GM18951 (cell line): ENCODE data around the gene PTPRN2.

ENCODE experiments used
- POLR2A ChIP-seq: IDR thresholded peaks from 4 replicates; pipeline ENCODE4 v1.6.1; 2011; ENCODE audit warnings: mild to moderate bottlenecking; ENCODE audit not compliant: insufficient read length, insufficient read depth; ENCODE audit errors: extremely low read depth
- in situ Hi-C: fragments of 300-500 bp; cut with MboI; formaldehyde crosslinking; loops from one replicate; pipeline ENCODE4 v1.12.0; 2022; ENCODE audit warnings: low sequenced_read_pairs, mixed read lengths, inconsistent platforms; ENCODE audit not compliant: unreplicated experiment

The PTPRN2 gene

DNA sequence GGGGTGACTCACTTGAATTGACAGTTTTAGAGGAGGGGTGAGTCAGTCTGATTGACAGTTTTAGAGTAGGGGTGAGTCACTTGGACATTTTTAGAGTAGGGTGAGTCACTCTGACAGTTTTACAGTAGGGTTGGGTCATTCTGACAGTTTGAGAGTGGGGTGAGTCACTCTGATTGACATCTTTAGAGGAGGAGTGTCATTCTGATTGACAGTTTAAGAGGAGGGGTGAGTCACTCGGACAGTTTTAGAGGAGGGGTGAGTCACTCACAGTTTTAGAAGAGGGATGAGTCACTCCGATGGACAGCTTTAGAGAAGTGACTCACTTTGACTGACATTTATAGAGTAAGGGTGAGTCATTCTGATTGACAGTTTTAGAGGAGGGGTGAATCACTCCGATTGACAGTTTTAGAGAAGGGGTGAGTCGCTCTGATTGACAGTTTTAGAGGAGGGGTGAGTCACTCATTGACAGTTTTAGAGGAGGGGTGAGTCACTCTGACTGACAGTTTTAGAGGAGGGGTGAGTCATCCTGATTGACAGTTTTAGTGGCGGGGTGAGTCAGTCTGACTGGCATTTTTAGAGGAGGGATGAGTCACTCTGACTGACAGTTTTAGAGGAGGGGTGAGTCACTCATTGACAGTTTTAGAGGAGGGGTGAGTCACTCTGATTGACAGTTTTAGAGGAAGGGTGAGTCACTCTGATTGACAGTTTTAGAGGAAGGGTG is 655.0 kb downstream of the PTPRN2 start:
- no peak for TF ChIP-seq POLR2A
- in situ Hi-C loops: no loop called here

DNA sequence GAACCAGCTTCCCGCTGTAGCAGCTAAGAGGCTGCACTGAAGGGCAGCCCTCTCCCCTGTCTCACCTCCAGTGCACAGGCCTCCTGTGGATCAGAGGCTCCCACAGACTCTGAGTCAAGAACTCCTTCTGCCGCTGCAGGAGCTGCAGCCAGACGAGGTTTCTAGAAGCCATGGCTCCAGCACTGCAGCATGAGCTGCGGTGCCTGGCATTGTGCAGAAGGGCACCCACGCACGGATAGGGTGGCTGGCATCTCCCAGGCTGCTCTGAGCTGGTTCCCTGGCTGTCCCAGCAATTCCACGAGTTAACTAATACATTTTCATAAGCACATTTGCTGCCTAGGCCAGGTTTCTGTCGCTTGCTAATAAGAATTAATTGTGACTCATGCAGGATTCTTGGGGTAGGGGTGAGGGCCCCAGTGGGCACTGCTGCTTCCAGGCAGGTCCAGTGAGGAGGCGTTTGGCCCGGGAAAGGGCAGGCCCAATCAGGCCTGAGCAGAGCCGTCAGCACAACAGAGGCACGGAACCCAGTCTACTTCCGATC is 656.6 kb downstream of the PTPRN2 start:
- no peak for TF ChIP-seq POLR2A
- in situ Hi-C loops: no loop called here

DNA sequence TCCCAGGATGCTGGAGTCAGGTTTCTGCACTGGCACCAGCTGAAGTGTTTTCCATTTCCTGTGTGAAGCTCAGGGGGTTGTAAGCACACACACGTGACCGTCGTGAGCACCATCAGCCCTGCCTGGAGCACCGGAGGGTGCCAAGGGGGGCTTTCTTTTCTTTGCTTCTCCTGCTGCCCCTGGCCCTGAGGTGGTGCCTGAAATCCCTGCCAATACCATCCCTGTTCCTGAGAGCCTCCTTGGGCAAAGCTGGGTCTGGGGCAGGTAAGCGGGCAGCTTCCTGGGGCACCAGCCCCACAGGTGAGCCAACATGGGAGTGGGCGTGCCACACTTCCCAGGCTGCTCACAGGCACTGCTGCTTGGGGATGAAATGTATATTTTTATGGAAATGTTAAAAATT is 657.2 kb downstream of the PTPRN2 start:
- in situ Hi-C loops: no loop called here
- no peak for TF ChIP-seq POLR2A

DNA sequence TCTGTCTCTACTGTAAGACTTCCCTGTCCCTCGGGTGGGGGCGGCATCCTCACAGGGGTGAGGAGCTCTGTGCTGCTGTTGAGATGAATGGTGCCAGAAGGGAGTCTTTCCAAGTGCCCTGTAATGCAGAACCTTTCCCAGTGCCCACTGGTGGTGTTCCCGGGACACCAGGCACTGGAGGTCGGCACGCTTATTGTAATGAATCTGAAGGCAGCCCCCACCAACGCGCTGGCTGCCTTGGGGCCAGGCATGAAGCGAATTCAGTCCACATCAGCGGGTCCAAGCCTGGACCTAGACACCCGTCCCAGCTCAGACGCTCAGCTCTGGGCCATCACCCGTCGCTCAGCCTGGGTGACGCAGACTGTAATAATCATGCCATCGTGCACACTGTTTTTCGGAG is 658.0 kb downstream of the PTPRN2 start:
- TF ChIP-seq POLR2A: no peak
- in situ Hi-C loops: no loop called here

DNA sequence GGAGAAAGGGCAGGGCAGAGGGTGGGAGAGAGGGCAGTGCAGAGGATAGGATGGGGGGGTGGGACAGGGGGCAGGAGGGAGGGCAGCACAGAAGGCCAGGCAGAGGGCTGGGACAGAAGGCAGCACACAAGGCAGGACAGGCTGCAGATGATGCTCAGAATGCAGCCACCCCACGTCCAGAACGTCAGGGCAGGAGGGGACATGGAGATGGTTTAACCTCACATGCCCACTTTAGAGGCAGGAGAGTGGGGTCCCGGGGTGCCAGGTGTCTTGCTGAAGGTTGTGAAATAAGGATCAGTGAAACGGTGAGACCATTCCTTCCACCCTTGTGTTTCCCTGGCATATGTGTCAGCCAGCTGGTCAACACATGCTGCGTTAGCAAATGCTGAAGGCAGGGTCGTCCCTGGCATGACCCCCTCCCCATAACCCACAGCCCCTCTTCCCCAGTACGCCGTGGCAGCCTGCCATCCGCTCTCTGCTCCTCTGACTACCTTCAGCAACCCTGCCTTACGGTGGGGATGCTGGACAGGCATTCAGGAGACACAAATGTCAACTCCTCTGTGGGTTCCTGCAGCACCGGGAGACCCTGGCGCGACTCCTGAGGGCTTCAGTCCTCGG is 658.7 kb downstream of the PTPRN2 start:
- no peak for TF ChIP-seq POLR2A
- in situ Hi-C loops: no loop called here

DNA sequence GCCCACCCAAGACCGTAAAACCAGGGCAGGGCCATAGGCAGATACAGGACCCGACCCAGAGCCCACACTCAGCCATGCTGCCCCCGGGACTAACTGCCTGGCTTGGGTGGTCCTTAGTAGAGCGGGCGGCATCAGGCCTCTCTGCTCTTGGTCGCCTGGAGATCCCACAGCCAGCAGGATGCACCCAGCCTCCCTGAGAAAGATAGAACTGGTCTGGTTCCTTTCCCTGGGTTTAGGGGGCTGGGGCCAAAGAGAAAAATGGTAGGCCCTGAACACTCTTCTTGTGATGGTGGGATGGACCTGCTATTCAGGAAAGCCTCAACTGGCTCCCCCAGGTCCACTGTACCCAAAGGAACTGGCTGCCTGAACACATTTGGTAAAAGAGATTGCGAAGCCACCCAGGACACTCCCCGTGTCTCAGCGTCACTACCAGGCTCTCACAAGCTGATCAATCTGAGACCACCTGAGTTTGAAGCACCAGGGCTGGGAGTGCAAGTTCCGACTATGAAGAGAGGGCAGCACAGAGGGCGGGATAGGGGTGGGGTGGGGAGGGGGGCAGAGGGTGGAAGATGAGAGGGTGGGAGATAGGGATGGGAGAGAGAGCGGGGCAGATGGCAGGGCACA is 659.3 kb downstream of the PTPRN2 start:
- in situ Hi-C loops: no loop called here

DNA sequence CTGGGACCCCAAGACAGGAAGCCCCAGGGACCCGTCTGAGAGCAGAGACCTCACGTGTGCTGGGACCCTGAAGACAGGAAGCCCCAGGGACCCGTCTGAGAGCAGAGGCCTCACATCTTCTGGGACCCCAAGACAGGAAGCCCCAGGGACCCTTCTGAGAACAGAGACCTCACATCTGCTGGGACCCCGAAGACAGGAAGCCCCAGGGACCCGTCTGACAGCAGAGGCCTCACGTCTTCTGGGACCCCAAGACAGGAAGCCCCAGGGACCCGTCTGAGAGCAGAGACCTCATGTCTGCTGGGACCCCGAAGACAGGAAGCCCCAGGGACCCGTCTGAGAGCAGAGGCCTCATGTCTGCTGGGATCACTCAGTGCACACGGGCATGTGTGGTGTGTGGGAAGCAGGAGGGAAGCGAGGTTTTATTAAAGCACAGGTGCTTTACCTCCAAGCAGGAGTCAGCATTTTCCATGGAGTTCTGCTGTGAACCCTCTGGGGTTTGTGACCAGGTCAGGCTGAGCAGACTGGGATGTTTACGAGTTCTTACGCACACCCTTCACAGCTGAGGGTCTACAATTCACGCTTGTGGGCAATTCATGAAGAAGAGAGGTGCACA is 660.2 kb downstream of the PTPRN2 start:
- in situ Hi-C loops: no loop called here
- no peak for TF ChIP-seq POLR2A

More for the DNA sequence above, 659.3 kb downstream of the PTPRN2 start:
- no peak for TF ChIP-seq POLR2A

DNA sequence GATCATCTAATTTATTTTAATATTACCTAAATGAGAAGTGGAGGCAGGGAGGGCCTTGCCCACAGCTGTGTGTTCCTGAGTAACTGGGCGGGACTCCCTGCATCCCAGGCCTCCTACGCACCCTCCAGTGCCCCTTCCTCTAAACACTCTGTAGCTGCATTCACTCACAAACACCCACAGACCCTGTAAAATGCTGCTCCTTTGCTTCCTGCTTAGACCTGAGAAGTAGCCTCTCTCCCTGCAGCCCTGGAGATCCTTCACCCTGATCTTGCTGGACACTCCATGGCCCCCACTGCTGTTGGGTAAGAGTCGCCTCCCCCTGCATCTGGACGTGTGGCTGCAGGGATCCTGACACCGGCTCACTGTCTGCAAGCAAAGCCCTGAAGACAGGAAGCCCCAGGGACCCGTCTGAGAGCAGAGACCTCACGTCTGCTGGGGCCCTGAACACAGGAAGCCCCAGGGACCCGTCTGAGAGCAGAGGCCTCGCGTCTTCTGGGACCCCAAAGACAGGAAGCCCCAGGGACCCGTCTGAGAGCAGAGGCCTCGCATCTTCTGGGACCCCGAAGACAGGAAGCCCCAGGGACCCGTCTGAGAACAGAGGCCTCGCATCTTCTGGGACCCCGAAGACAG is 661.0 kb downstream of the PTPRN2 start:
- in situ Hi-C loops: no loop called here
- TF ChIP-seq POLR2A: no peak

DNA sequence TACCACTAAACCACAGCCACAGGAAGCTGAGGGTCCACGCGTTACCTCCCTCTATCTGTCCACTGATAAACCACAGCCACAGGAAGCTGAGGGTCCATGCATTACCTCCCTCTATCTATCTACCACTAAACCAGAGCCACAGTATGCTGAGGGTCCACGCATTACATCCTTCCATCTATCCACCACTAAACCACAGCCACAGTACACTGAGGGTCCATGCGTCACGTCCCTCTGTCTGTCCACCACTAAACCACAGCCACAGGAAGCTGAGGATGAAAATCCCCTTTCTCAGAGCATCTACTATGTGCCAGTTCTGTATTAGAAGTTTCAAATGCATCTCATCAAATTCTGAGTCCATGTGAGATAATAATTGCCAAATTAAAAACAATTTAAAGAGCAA is 661.5 kb downstream of the PTPRN2 start:
- no peak for TF ChIP-seq POLR2A
- in situ Hi-C loops: no loop called here

DNA sequence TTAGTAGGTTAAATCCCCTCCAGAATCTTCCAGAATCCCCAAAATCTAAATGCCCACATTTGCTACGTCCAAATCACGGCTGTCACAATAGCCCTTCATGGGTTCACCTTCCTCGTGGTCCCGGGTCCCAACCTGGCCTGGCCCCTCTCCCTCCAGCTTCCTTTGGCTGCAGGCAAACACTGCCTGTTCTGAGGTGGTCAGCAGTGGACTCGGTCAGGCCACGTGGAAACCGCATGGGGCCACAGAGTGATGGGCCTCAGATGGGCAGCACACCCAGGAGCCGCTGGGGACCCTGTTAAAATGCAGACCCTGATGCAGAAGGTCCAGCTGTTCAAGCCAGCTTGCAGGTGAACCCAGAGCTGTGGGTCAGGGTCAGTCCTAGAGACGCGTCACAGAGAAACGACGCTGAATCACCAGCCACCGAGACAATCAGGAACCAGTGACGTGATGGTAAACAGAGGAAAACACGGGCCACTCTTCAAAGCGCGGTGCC is 662.2 kb downstream of the PTPRN2 start:
- in situ Hi-C loops: no loop called here
- TF ChIP-seq POLR2A: no peak

DNA sequence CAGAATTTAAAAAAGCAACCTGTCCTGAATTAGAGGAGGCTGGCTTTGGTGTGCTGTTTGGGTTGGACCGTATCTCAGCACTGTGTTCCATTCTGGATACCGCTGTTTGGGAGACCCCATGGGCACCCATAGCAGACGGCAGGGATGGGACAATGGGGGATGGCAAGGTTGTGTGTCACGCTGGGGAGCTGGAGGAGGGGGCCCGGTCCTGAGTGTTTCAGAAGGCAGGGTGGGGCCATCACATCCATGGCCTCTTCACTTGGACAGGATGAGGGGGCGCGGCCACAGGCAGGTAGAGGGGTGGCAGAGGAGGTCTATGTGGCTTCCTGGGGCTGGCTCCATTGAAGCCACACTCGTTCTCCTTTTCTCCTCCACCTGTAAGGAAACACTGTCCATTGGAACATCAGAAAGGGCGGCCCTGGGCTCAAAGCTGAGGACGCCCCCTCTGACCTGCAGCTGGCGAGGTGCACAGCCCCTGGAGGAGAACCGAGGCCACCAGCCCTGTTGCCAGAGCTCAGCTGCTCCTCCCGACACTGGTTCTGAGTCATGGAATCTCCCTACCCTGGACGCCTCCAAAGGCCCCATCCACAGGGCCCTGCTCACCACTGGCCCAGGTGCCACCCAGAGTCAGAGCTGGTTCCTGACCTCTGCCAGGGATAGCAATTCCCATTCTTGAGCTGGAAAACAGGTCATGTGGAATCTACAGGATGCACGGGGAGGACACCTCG is 663.6 kb downstream of the PTPRN2 start:
- TF ChIP-seq POLR2A: no peak
- in situ Hi-C loops: no loop called here

DNA sequence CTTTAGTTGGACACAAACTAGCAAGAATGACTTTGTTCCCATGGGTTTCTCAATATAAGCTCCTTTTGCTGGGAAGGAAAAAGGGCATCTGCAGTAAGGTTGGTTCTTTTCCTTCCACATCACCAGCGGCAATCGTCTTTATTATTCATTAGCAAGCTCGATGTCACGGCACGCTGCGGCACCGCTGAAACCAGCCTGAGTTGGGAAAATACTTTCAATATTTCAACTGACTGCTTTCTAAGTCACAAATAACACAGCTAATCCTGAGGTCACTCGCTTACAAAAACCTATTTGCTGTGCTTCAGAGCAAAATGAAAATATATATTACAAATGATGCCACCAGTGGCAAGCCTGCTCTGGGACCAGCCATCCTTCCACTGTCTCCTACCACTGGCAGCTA is 665.0 kb downstream of the PTPRN2 start:
- in situ Hi-C loops: no loop called here
- TF ChIP-seq POLR2A: no peak

DNA sequence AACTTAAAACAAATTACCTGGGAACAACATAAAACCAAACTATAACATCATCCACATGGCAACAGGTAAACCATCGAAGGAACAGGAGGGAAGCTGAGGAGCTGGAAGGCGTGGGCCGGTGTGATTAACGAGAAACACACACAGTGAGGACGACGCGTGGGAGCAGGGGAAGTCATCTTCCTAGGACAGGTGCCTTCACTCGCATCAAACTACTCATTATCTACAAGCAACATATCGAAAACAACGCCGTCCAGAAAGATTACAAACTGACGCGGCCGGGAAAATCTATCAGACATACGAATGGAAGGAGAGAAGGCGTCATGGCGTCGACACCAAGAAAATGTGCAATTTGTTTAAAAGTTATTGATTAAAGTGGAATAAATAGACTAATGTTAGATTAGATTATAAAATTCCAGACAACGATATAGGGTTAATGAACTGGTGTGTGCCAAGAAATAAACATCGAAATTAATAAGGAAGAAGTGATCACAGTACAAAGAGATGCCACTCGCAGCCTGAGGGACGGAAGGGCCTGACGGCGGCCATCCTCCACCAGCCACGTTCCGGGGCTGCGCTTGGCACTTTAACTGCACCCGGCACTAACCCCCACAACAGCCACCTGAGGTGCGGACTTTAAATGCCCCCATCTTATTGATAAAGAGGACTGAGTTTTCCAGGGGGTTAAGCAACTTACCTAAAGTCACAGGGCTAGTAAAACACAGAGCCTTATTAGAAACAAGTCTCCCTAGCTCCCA is 669.1 kb downstream of the PTPRN2 start:
- in situ Hi-C loops: no loop called here
- TF ChIP-seq POLR2A: no peak
